GM21423 (cell line): Measurements from ENCODE around the gene C9orf78.

ENCODE experiments used
- ATAC-seq: cut with Tn5 transposase; IDR thresholded peaks from one replicate; pipeline ENCODE4 v1.9.1; 2021; ENCODE audit warnings: mild to moderate bottlenecking, moderate library complexity; ENCODE audit not compliant: unreplicated experiment

C9orf78 gene

DNA sequence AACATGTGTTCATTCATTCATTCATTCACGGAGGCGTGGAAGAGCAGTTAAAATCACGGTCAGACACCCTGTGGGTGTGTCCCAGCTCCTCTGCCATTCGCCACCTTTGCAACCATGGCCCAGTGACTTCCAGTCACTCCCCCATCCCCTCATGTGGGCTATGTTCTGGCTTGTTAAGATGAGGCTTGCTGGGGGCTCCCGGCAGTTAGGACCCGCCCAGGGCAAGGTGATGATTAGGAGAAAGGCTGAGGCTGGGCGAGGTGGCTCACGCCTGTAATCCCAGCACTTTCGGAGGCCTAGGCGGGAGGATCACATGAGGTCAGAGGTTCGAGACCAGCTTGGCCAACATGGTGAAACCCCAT is 57.3 kb downstream of the C9orf78 start:
- ATAC-seq: no peak
